Esophagus squamous epithelium (tissue), 4 donors: ENCODE measurements around the gene GSG1L2.

ENCODE experiments used
- POLR2A ChIP-seq, 4 donors: fragments of 450-650 bp; IDR thresholded peaks; one replicate each; pipeline ENCODE4 v1.6.1; 2017; ENCODE audit warnings: antibody characterized with exemption in 4 of 4, mild to moderate bottlenecking in 4 of 4, moderate library complexity in 3 of 4
- TF ChIP-seq, protein P1 (sequence below), 6 experiments: fragments of 450-650 bp in 4 of 6; fragments of 200-600 bp in 2 of 6; sonication (generic) in 2 of 6; IDR thresholded peaks; one replicate each; pipeline ENCODE4 v1.5.1; 2016 to 2019; ENCODE audit warnings: antibody characterized with exemption in 6 of 6, mild to moderate bottlenecking in 4 of 6, moderate library complexity in 4 of 6

DNA sequence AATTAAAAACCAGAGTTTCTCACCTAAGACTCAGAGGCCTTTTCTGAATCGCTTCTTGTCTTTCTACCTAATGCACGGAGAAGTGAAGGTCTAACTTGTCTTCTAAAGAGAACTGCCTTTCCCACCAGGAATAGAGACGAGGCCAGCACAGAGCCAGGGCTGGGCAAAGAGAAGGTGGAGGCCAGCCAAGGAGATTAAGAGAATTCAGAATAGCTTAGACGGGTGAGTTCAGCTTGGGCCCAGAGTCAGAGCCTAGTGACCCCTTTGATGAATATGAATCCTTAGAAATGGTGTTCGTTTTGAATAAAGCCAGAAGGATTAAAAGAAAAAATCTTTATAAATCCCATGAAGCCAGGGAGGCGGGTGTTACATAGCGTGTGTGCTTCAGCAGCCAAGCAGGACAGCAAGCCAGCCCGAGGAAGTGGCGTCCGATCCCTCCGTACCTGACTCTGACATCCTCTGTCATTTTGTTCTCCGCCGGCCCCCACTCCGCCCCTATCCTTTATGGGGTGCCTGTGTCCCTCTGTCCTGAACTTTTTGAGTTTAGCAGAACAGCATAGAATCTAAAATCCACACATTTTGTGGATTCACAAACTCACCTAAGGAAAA, 7.4 kb downstream of the GSG1L2 start:
- TF ChIP-seq, protein P1, sequence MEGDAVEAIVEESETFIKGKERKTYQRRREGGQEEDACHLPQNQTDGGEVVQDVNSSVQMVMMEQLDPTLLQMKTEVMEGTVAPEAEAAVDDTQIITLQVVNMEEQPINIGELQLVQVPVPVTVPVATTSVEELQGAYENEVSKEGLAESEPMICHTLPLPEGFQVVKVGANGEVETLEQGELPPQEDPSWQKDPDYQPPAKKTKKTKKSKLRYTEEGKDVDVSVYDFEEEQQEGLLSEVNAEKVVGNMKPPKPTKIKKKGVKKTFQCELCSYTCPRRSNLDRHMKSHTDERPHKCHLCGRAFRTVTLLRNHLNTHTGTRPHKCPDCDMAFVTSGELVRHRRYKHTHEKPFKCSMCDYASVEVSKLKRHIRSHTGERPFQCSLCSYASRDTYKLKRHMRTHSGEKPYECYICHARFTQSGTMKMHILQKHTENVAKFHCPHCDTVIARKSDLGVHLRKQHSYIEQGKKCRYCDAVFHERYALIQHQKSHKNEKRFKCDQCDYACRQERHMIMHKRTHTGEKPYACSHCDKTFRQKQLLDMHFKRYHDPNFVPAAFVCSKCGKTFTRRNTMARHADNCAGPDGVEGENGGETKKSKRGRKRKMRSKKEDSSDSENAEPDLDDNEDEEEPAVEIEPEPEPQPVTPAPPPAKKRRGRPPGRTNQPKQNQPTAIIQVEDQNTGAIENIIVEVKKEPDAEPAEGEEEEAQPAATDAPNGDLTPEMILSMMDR (IDR thresholded peaks at IDR 0.05) = no peak
- TF ChIP-seq POLR2A (IDR thresholded peaks at IDR 0.05) = no peak
